ENCODE data around the gene TMEM115.

GRCh38 chr3:50322115-50322385 lies 37.3 kb downstream of the TMEM115 start:
- TF ChIP-seq POLR2A (IDR thresholded peaks at IDR 0.05) (no peak), EP300 (IDR thresholded peaks at IDR 0.05) (no peak)

Data from tibial nerve (tissue), 3 donors.